HCT116 (cell line): ENCODE data around the gene HES1. TPM values are rescaled to one million over a fixed set of nuclear protein-coding genes. Genes with fewer than 3 reads are reported as not detected.

ENCODE experiments used
- ATAC-seq: fragments of 200-7000 bp; cut with Tn5 transposase; 2 replicates; pipeline ENCODE4 v1.9.1; 2020; ENCODE audit warnings: mild to moderate bottlenecking, moderate library complexity
- BruUV-seq: library from RNA; stranded (reverse); fragments of 400-500 nt; replicated peaks from 2 replicates; lab custom pipeline; 2021; lab: Mats Ljungman, UMichigan
- CTCF ChIA-PET: fragments of 300-600 bp; sonication (Branson Sonifier 250); formaldehyde crosslinking; loops from one replicate; lab custom pipeline; 2021; ENCODE audit warnings: antibody characterized with exemption; lab: Charles Lee
- POLR2A ChIA-PET: fragments of 300-600, 350-600 bp; sonication (Branson Sonifier 250); formaldehyde crosslinking; loops from one replicate; lab custom pipeline; 2021; ENCODE audit warnings: antibody characterized with exemption; lab: Charles Lee
- RAD21 ChIA-PET, 2 experiments: fragments of 300-600 bp; sonication (Branson Sonifier 250); formaldehyde crosslinking; loops; one replicate each; lab custom pipeline; 2023; ENCODE audit warnings: low total read pairs in 2 of 2; ENCODE audit not compliant: uncharacterized antibody in 2 of 2, unreplicated experiment in 2 of 2, low non-redundant PET in 1 of 2; lab: Charles Lee
- DNase-seq: peaks from one replicate; pipeline ENCODE4 v3.0.0-alpha.2; 2010; ENCODE audit warnings: low read depth, low spot score
- H2AFZ ChIP-seq: fragments of 200-600 bp; shearing (Covaris generic), sonication (generic); 2 replicates; pipeline ENCODE4 v1.6.1; 2017; ENCODE audit warnings: low read depth, mixed run types, mixed read lengths, antibody characterized with exemption, low read length; ENCODE audit not compliant: poor library complexity, severe bottlenecking
- H3K27ac ChIP-seq: 2 replicates; pipeline ENCODE4 v1.5.1; 2012; ENCODE audit warnings: low read depth, low read length
- H3K27me3 ChIP-seq: fragments of 200-600 bp; sonication (generic); 2 replicates; pipeline ENCODE4 v1.6.1; 2016; ENCODE audit warnings: mixed run types, low read length, mixed read lengths; ENCODE audit not compliant: insufficient read depth
- H3K36me3 ChIP-seq, 2 experiments: fragments of 200-500 bp in 1 of 2; fragments of 200-600 bp in 1 of 2; sonication (Bioruptor generic) in 1 of 2; sonication (generic) in 1 of 2; 2 replicates each; pipeline versions ENCODE4 v1.5.1 to v1.6.1; 2014 to 2016; ENCODE audit warnings: low read length in 2 of 2, inconsistent platforms in 1 of 2, mixed read lengths in 1 of 2, mixed run types in 1 of 2; ENCODE audit not compliant: insufficient read depth in 2 of 2, control insufficient read depth in 1 of 2
- H3K4me1 ChIP-seq, 2 experiments: fragments of 200-600 bp in 1 of 2; sonication (generic) in 1 of 2; 2 replicates each; pipeline versions ENCODE4 v1.5.1 to v1.6.1; 2012 to 2017; ENCODE audit warnings: low read length in 2 of 2, inconsistent platforms in 1 of 2, mild to moderate bottlenecking in 1 of 2, mixed read lengths in 1 of 2, mixed run types in 1 of 2, moderate library complexity in 1 of 2; ENCODE audit not compliant: insufficient read depth in 2 of 2, control insufficient read depth in 1 of 2
- H3K4me2 ChIP-seq: fragments of 200-600 bp; sonication (generic); 2 replicates; pipeline ENCODE4 v1.6.1; 2017; ENCODE audit warnings: mixed run types, low read length, mixed read lengths
- H3K4me3 ChIP-seq, 2 experiments: fragments of 200-600 bp in 1 of 2; sonication (generic) in 1 of 2; replicated peaks in 1 of 2; 2 replicates each; pipeline ENCODE4 v1.5.1; 2011 to 2016; ENCODE audit warnings: low read length in 2 of 2, control low read depth in 1 of 2, low read depth in 1 of 2, mild to moderate bottlenecking in 1 of 2, mixed read lengths in 1 of 2, mixed run types in 1 of 2
- H3K79me2 ChIP-seq: fragments of 200-600 bp; sonication (generic); 2 replicates; pipeline ENCODE4 v1.6.1; 2017; ENCODE audit warnings: mild to moderate bottlenecking, mixed run types, low read length, moderate library complexity, mixed read lengths; ENCODE audit not compliant: insufficient read depth
- H3K9ac ChIP-seq: fragments of 200-600 bp; sonication (generic); 2 replicates; pipeline ENCODE4 v1.6.1; 2016; ENCODE audit warnings: low read length, mixed read lengths
- H3K9me2 ChIP-seq: fragments of 200-600 bp; sonication (generic), shearing (Covaris generic); 2 replicates; pipeline ENCODE4 v1.6.1; 2017; ENCODE audit warnings: mixed run types, mild to moderate bottlenecking, moderate library complexity; ENCODE audit not compliant: insufficient read depth
- H3K9me3 ChIP-seq, 2 experiments: fragments of 200-500 bp in 1 of 2; fragments of 200-600 bp in 1 of 2; sonication (Bioruptor generic) in 1 of 2; sonication (generic) in 1 of 2; 2 replicates each; pipeline ENCODE4 v1.6.1; 2014 to 2017; ENCODE audit warnings: low read length in 2 of 2, mixed read lengths in 2 of 2, inconsistent platforms in 1 of 2, low read depth in 1 of 2, mild to moderate bottlenecking in 1 of 2, mixed run types in 1 of 2, moderate library complexity in 1 of 2; ENCODE audit not compliant: control insufficient read depth in 1 of 2, insufficient read depth in 1 of 2
- H4K20me1 ChIP-seq: fragments of 200-600 bp; sonication (generic), shearing (Covaris generic); 2 replicates; pipeline ENCODE4 v1.6.1; 2017; ENCODE audit warnings: mixed run types, mild to moderate bottlenecking, moderate library complexity; ENCODE audit not compliant: insufficient read depth
- CBX3 ChIP-seq: IDR thresholded peaks from 2 replicates; pipeline ENCODE4 v1.6.1; 2012; ENCODE audit warnings: low read depth
- CEBPB ChIP-seq: IDR thresholded peaks from 2 replicates; pipeline ENCODE4 v1.6.1; 2012; ENCODE audit warnings: low read depth
- CTCF ChIP-seq, 3 experiments: fragments of 200-600 bp in 1 of 3; sonication (generic) in 1 of 3; IDR thresholded peaks in 2 of 3; conservative IDR thresholded peaks in 1 of 3; 2 replicates each; pipeline ENCODE4 v1.5.1; 2012 to 2017; ENCODE audit warnings: low read depth in 2 of 3, low read length in 2 of 3, antibody characterized with exemption in 1 of 3, borderline replicate concordance in 1 of 3, control low read depth in 1 of 3, mild to moderate bottlenecking in 1 of 3, mixed read lengths in 1 of 3, mixed run types in 1 of 3, moderate library complexity in 1 of 3; ENCODE audit not compliant: insufficient read depth in 1 of 3
- ELF1 ChIP-seq: IDR thresholded peaks from 2 replicates; pipeline ENCODE4 v1.6.1; 2012; ENCODE audit warnings: low read depth, borderline replicate concordance
- EZH2phosphoT487 ChIP-seq: fragments of 200-600 bp; IDR thresholded peaks from 2 replicates; pipeline ENCODE4 v1.6.1; 2018; ENCODE audit warnings: antibody characterized with exemption, borderline replicate concordance
- FOSL1 ChIP-seq: IDR thresholded peaks from 2 replicates; pipeline ENCODE4 v1.6.1; 2012; ENCODE audit warnings: low read depth
- MAX ChIP-seq: IDR thresholded peaks from 2 replicates; pipeline ENCODE4 v1.6.1; 2012
- POLR2A ChIP-seq: IDR thresholded peaks from 2 replicates; pipeline ENCODE4 v1.7.0; 2011; ENCODE audit warnings: borderline replicate concordance; ENCODE audit not compliant: insufficient read depth, insufficient read length; ENCODE audit errors: extremely low read depth
- REST ChIP-seq: IDR thresholded peaks from 2 replicates; pipeline ENCODE4 v1.6.1; 2012; ENCODE audit warnings: low read depth
- SRF ChIP-seq: IDR thresholded peaks from 2 replicates; pipeline ENCODE4 v1.6.1; 2012; ENCODE audit warnings: low read depth
- TCF7L2 ChIP-seq: IDR thresholded peaks from 2 replicates; pipeline ENCODE4 v1.7.0; 2011; ENCODE audit warnings: borderline replicate concordance, inconsistent platforms; ENCODE audit not compliant: insufficient read depth, insufficient read length; ENCODE audit errors: extremely low read depth
- YY1 ChIP-seq: IDR thresholded peaks from 2 replicates; pipeline ENCODE4 v1.6.1; 2011; ENCODE audit warnings: low read length, low read depth, moderate library complexity, mild to moderate bottlenecking; ENCODE audit not compliant: insufficient replicate concordance; ENCODE audit errors: extremely low read depth
- ZFX ChIP-seq: fragments of 450-650 bp; IDR thresholded peaks from 2 replicates; pipeline ENCODE4 v1.6.1; 2017
- ZNF274 ChIP-seq: fragments of 200-500 bp; sonication (Bioruptor generic); IDR thresholded peaks from 2 replicates; pipeline ENCODE4 v1.6.1; 2014; ENCODE audit warnings: mild to moderate bottlenecking, low read depth, low read length, inconsistent platforms
- intact Hi-C: fragments of 100-400 bp; cut with micrococcal nuclease; formaldehyde crosslinking; loops from 2 replicates; pipeline ENCODE4 v1.10.0; 2022
- total RNA-seq: library from RNA; stranded (reverse); gene quantifications from one replicate; pipeline ENCODE4 v1.2.1, GENCODE V29; 2021; ENCODE audit not compliant: unreplicated experiment

Gene HES1
- total RNA-seq, 1 experiment from 2014 or later = 32.9 TPM

DNA sequence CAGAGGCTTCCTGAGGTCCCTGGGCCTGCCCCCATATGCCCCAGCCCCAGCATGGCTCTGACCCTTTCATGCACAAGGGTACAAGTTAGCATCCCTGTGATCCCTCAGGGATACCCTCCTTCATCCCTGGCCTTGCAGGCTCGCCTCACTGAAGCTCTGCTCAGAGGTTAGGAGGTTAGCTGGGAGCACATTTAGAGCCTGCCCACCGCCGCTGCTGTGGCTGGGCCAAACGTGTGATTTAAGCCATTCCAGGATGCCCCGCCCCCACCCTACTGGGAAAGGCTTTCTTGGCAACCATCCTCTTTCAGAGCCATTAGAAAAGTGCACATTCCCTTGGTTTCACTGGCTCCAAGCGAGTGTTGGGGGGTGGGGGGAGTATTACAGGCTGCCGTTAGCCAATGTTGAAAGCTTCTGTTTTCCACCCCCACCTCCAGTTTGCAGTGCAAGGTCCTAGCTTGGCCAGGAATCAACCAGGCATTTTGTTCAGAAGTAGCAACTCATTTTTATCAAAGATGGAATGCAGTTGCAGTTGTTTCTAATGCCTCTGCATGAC, 6.3 kb upstream of the HES1 start:
- H3K9me3 ChIP-seq = no peaks in the 10 kb centered on the region
- H3K79me2 ChIP-seq = no peaks in the 10 kb centered on the region
- no peak overlapping the region for H3K4me3 ChIP-seq
- ChIA-PET RAD21 (no interaction called here), CTCF (interaction anchor here (1.0 kb wide), 1 partner anchor 185 kb away, joined by 3 read pairs; no protein-coding TSS in a partner anchor), POLR2A (no interaction called here)
- DNase-seq (no peak), ATAC-seq (no peak)
- H3K27me3 ChIP-seq = peaks cover 25% of the 10 kb centered on the region; the same call in 1 of the 2 replicates
- H3K4me2 ChIP-seq = no peak overlapping the region
- no peaks in the 10 kb centered on the region for H4K20me1 ChIP-seq
- intact Hi-C loops = loop anchor here (10.0 kb wide), 1 partner anchor 525 kb away; no protein-coding TSS in a partner anchor
- no peaks in the 10 kb centered on the region for H3K9me2 ChIP-seq
- no peak overlapping the region for H2AFZ ChIP-seq
- no TSS peak for BruUV-seq
- H3K4me1 ChIP-seq = peaks cover 18 to 38% of the 10 kb centered on the region in 2 experiments
- no peaks in the 10 kb centered on the region for H3K36me3 ChIP-seq
- no peak for TF ChIP-seq POLR2A
- no peak for TF ChIP-seq CBX3
- no peak for TF ChIP-seq CEBPB
- TF ChIP-seq REST = no peak
- TF ChIP-seq FOSL1 = no peak
- TF ChIP-seq MAX = no peak
- no peak for TF ChIP-seq YY1
- no peak for TF ChIP-seq ZNF274
- TF ChIP-seq TCF7L2 = no peak
- no peak for TF ChIP-seq SRF
- TF ChIP-seq ZFX = no peak
- TF ChIP-seq EZH2phosphoT487 = no peak
- no peak for TF ChIP-seq ELF1
- TF ChIP-seq CTCF (IDR thresholded peaks at IDR 0.05 in 2 of 3, conservative IDR thresholded peaks at IDR 0.05 in 1 of 3; ENCODE audit: borderline replicate concordance in 1 of 3, insufficient read depth in 1 of 3, low read depth in 2 of 3, low read length in 2 of 3) = no peak
- H3K27ac ChIP-seq = no peak overlapping the region
- no peak overlapping the region for H3K9ac ChIP-seq
